GM21619 (cell line): Measurements from ENCODE around the gene KLHL6.
"Not testable (repeated sequence)": the region's sequence is repeated elsewhere in the genome, so short reads cannot be mapped to it uniquely, and the experiment has no call there.

Experiments
- ATAC-seq: cut with Tn5 transposase; IDR thresholded peaks from one replicate; pipeline ENCODE4 v1.9.1; 2021; ENCODE audit not compliant: unreplicated experiment

The KLHL6 gene

DNA sequence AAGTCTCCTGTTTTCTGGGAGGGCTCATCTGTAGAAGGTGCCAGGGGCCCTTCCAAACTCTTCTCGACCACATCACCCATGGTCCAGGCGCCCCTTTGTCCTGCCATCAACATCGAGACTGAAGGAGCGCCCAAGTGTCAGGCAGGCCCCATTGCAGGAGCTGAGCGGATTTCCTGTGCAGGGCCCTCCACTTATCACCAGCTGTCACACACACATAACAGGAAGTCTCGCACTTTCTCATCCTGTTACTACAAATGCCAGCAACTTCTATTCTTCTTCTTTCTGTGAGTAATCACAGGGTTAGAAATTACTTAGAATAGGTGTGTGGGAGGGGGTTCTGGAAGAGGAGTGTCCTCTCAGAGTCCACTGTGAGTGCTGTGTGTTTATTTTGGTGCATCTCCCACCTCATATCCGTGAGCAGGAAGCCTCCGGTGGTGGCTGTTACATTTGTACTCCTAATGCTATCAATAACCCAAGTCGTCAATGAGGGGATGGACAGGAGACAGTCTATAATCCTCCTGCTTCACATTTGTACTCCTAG, at the start of gene KLHL6:
Gene KLHL6 (minus strand): TSS at position 166 of the 541 bp plus-strand sequence. CDS start 53 bp downstream, at position 113.
- peak; percentile 90 for ATAC-seq

GRCh38 chr3:183597959-183598358, 42.5 kb upstream of the KLHL6 start:
- no peak for ATAC-seq

- no peak for ATAC-seq
Measured at GRCh38 chr3:183594636-183595035, 39.1 kb upstream of the KLHL6 start.

- no peak for ATAC-seq
Measured at GRCh38 chr3:183592821-183593220, 37.3 kb upstream of the KLHL6 start.

- peak; percentile 96 for ATAC-seq
Measured at GRCh38 chr3:183591881-183592521, 36.5 kb upstream of the KLHL6 start.

- ATAC-seq: no peak
Measured at GRCh38 chr3:183590442-183590841, 34.9 kb upstream of the KLHL6 start.

DNA sequence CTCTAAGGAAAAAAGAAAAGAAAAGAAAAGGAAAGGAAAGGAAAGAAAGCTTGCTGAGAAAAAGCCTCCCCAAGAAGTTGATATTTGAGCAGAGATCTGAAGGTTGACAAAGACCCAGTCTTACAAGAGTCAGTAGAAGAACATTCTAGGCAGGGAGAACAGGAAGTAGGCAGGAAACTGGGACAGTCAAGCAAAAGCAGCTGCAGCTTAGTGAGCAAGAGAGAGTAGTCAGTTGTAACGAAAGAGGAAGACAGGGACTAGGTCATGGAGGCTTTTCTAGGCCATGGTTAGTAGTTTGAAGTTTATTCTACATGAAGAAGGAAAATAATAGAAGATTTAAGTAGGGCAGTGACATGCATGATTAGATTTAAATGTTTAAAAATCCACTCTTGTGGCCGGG, 31.8 kb upstream of the KLHL6 start:
- no peak for ATAC-seq

DNA sequence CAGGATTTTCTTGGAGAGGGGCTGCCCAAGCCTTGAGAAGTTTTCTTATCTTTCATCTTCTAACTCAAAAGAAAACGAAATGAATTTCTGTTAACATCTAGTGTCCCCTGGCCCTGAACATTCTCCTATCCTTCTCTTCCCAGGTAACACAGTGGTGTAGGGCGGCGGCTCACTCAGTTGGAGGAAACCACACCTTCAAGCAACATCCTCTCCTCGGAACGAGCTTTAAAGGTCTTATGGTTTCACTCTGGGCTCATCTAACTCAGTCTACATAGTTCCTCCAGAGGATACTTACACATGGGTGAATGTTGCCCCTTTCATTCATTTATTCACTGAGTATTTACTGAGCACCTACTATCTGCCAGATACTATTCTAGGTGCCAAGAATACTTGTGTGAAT, 31.0 kb upstream of the KLHL6 start:
- no peak for ATAC-seq

- ATAC-seq: no peak
Measured at GRCh38 chr3:183584914-183585280, 29.4 kb upstream of the KLHL6 start.

- ATAC-seq: no peak
Measured at GRCh38 chr3:183584246-183584913, 28.9 kb upstream of the KLHL6 start.

- ATAC-seq: no peak
Measured at GRCh38 chr3:183583331-183584245, 28.1 kb upstream of the KLHL6 start.

DNA sequence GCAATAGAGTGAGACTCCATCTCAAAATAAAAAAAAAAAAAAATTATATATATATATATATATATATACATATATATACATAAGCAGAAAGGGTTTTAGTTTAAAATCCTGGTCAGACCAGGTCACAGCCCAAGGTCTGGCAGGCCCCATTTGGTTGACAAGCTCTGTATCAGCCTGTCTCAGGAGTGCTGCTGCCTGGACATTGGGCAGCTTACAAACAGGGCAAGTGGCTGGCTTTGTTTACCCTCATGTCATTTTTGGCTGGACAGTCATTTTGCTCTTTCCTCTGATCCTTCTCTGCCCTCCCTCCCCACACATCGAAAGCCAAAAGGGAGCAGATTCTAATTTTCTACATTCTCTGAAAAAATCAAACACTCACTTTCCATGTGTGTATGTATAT, 26.7 kb upstream of the KLHL6 start:
- ATAC-seq: no peak

GRCh38 chr3:183581496-183582155, 26.1 kb upstream of the KLHL6 start:
- no peak for ATAC-seq

- ATAC-seq: no peak
Measured at GRCh38 chr3:183579967-183580900, 24.7 kb upstream of the KLHL6 start.

- ATAC-seq: no peak
Measured at GRCh38 chr3:183578179-183578578, 22.7 kb upstream of the KLHL6 start.

DNA sequence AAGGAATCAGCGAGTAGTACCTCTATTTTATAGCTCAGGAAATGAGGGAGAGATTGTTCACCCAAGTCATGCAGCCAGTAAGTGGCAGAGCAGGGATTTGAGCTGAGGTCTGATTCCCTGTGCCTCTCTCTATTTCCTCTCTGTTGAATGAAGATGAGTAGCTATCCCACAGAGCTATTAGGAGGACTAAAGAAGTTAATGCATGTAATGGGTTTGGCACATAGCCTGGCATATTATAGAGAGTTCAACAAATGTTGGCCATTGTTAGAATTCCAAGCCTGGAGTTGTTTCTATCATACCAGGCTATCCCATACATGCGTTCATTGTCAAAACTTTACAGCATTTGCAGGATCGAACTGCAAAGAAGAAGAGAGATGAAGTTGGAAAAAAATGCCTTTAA, 21.8 kb upstream of the KLHL6 start:
- no peak for ATAC-seq

DNA sequence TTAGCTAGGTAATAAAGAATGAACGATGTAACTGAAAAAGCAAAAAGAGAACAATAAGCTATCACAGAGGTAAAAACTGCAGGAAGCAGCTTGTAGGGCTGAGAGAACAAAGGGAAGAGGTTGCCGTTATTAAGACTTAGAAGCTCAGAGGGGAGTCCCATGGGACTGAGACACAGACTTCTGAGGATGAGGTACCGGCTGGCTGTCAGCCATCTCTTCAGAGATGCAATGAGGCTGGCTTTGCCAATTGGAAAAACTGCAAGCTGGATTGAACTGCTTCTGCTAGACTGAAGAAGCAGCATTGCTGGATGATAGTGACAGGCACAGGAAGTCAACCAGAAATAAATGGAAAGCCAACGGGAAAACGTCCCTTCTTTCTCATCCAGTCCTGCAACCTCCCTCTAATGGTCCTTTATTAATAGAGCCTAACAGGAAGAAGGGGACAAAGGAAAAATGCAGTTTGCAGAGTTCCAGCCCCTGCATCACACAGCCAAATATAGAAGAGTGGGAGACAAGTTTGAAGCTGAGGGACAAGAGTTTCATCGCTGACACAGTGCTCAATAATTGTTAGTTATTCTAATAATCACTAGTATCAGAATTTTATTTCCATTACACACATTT, 21.1 kb upstream of the KLHL6 start:
- no peak for ATAC-seq

DNA sequence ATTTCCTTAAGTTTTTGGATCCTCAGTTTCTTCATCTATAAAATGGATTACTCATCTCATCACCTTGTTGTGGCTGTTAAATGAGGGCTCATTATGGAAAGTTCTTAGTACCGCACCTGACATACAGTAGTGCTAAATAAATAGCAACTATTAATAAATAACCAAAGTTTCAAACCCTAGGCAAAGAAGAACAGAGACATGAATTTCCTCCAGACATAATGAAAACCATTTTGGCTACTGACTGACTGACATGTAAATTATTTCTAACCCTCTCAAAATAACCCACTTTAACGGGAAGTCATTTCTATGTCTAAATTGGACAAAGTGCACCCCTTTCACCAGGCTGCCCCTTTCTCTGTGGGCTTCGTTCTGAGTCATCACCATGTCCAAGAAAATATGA, 17.4 kb upstream of the KLHL6 start:
- ATAC-seq: peak; percentile 80

DNA sequence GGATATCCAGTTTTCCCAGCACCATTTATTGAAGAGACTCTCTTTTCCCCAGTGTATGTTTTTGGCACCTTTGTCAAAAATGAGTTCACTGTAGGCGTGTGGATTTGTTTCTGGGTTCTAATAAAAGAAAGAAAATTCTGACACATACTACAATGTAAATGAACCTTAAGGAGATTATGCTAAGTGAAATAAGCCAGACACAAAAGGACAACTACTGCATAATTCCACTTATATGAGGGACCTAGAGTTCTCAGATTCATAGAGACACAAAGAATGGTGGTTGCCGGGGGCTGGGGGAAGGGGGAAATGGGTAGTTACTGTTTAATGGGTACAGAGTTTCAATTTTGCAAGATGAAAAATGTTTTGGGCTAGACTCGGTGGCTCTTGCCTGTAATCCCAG, 14.7 kb upstream of the KLHL6 start:
- ATAC-seq: not testable (repeated sequence)
